Cardiac muscle cell (in vitro differentiated cells and primary cell): Measurements from ENCODE around the gene ABCB8. TPM values are rescaled to one million over a fixed set of nuclear protein-coding genes. Genes with fewer than 3 reads are reported as not detected.

ENCODE experiments used
- DNase-seq, 2 donors: peaks; one replicate each; pipeline versions ENCODE4 v3.0.0 to v3.0.0-alpha.2; 2010 to 2017; ENCODE audit warnings: low read depth in 1 of 2, low spot score in 1 of 2
- H3K27ac ChIP-seq: fragments of 200-600 bp; sonication (generic); 2 replicates; pipeline ENCODE4 v1.5.1; 2016
- H3K27me3 ChIP-seq: fragments of 200-600 bp; sonication (generic); 2 replicates; pipeline ENCODE4 v1.6.0; 2016; ENCODE audit warnings: control low read depth
- H3K36me3 ChIP-seq: fragments of 200-600 bp; sonication (generic); 2 replicates; pipeline ENCODE4 v1.5.1; 2016; ENCODE audit warnings: control low read depth
- H3K4me1 ChIP-seq: fragments of 200-600 bp; sonication (generic); 2 replicates; pipeline ENCODE4 v1.8.1; 2017; ENCODE audit warnings: low read depth, mild to moderate bottlenecking, mixed run types
- H3K4me3 ChIP-seq: fragments of 200-600 bp; sonication (generic); 2 replicates; pipeline ENCODE4 v1.5.1; 2016; ENCODE audit warnings: mild to moderate bottlenecking
- H3K9me3 ChIP-seq: fragments of 200-600 bp; sonication (generic); 2 replicates; pipeline ENCODE4 v1.5.1; 2017; ENCODE audit warnings: low read depth, mild to moderate bottlenecking, control low read depth
- polyA plus RNA-seq: library from polyadenylated mRNA; unstranded; fragments of >200 nt; fragmentation: Nextera tagmentation; extraction: Ambion mirVana; gene quantifications from 2 replicates; pipeline ENCODE4 v1.2.1, GENCODE V29; 2016
- total RNA-seq: library from RNA; depleted of rRNA; stranded (reverse); fragments of >200 nt; gene quantifications from 2 replicates; pipeline ENCODE4 v1.2.3, GENCODE V29; 2016
- TF ChIP-seq, protein P1 (sequence below): IDR thresholded peaks from 2 replicates; pipeline ENCODE4 v1.5.1; 2012; ENCODE audit warnings: low read depth, mild to moderate bottlenecking, low read length

The ABCB8 gene
- total and polyA plus RNA-seq, 2 experiments from 2014 or later = 20.4 to 29.2 TPM

DNA sequence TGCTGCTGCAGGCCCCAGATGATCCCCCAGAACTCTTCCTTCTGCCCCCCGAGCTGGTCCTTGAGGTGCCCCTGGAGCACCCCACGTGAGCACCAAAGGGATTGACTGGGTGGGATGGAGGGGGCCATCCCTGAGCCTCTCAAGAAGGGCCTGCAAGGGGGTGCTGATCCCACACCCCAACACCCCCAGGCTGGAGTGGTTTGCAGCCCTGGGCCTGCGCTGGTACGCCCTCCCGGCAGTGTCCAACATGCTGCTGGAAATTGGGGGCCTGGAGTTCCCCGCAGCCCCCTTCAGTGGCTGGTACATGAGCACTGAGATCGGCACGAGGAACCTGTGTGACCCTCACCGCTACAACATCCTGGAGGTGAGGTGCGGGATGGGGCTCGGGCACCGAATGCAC is 29.2 kb upstream of the ABCB8 start:
- no peaks in the 10 kb centered on the region for H3K27me3 ChIP-seq

DNA sequence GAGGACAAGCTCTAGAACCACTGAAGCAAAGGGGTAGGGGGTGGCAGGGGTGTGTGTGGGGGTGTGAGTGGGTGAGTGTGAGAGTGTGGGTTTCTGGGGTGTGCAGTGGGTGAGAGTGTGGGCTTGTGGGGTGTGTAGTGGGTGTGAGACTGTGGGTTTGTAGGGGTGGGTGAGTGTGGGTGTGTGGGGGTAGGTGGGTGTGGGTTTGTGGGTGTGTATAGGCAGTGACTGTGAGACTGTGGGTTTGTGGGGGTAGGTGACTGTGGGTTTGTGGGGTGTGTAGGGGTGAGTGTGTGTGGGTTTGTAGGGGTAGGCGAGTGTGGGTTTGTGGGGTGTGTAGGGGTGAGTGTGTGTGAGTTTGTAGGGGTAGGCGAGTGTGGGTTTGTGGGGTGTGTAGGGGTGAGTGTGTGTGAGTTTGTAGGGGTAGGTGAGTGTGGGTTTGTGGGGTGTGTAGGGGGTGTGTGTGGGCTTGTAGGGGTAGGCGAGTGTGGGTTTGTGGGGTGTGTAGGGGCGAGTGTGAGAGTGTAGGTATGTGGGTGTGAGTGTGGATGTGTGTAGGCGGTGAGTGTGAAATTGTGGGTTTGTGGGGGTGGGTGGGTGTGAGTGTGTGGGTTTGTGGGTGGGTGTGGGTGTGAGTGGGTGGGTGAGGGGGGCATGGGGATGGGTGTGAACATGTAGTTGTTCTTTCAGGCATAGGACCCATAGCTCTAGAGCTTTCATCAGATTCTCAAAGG is 28.6 kb upstream of the ABCB8 start:
- no peak for DNase-seq
- Histone ChIP-seq H3K4me3 (no peak overlapping the region), H3K27ac (no peak overlapping the region), H3K4me1 (peaks cover 15% of the 10 kb centered on the region), H3K27me3 (no peaks in the 10 kb centered on the region), H3K9me3 (no peaks in the 10 kb centered on the region), H3K36me3 (no peaks in the 10 kb centered on the region)
- TF ChIP-seq, protein P1, sequence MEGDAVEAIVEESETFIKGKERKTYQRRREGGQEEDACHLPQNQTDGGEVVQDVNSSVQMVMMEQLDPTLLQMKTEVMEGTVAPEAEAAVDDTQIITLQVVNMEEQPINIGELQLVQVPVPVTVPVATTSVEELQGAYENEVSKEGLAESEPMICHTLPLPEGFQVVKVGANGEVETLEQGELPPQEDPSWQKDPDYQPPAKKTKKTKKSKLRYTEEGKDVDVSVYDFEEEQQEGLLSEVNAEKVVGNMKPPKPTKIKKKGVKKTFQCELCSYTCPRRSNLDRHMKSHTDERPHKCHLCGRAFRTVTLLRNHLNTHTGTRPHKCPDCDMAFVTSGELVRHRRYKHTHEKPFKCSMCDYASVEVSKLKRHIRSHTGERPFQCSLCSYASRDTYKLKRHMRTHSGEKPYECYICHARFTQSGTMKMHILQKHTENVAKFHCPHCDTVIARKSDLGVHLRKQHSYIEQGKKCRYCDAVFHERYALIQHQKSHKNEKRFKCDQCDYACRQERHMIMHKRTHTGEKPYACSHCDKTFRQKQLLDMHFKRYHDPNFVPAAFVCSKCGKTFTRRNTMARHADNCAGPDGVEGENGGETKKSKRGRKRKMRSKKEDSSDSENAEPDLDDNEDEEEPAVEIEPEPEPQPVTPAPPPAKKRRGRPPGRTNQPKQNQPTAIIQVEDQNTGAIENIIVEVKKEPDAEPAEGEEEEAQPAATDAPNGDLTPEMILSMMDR = no peak

More for the DNA sequence above, 29.2 kb upstream of the ABCB8 start:
- no peak for DNase-seq
- no peaks in the 10 kb centered on the region for H3K9me3 ChIP-seq
- H3K27ac ChIP-seq = no peak overlapping the region
- TF ChIP-seq, protein P1 = no peak
- no peaks in the 10 kb centered on the region for H3K36me3 ChIP-seq
- peaks cover 20% of the 10 kb centered on the region for H3K4me1 ChIP-seq
- no peak overlapping the region for H3K4me3 ChIP-seq

DNA sequence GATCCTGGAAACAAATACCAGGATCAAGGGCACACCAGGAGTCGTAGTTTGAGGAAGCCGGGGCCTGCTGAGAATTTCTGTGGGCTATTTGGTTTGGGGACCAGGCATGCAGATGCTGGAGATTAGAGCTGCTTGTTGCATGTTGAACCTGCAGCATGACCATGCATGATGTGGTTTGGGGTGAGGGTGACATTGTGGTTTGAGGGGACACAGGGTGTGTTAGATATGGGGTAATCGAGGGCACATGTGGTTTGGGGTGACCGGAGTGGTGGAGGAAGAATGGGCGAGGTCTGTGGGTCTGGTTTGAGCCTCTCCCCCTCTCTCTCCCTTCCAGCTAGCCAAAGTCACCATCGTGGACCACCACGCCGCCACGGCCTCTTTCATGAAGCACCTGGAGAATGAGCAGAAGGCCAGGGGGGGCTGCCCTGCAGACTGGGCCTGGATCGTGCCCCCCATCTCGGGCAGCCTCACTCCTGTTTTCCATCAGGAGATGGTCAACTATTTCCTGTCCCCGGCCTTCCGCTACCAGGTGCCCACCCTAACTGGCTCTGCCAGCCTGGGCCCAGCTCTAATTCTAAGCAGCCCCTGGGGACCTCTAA is 27.3 kb upstream of the ABCB8 start:
- no peaks in the 10 kb centered on the region for H3K9me3 ChIP-seq
- no peak overlapping the region for H3K4me3 ChIP-seq
- no peak overlapping the region for H3K27ac ChIP-seq
- DNase-seq = no peak
- TF ChIP-seq, protein P1 = no peak
- H3K27me3 ChIP-seq = no peaks in the 10 kb centered on the region
- H3K36me3 ChIP-seq = no peaks in the 10 kb centered on the region
- H3K4me1 ChIP-seq = peaks cover 9% of the 10 kb centered on the region

DNA sequence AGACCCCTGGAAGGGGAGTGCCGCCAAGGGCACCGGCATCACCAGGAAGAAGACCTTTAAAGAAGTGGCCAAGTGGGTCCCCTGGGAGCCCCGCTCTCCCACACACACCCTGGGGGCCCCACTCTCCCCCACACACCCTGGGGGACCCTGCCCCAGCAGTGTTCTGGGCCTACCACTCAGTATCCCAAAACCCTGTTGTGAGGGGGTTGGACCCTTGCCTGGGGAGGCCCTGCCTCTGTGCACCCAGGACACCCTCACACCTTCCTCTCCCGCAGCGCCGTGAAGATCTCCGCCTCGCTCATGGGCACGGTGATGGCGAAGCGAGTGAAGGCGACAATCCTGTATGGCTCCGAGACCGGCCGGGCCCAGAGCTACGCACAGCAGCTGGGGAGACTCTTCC is 26.7 kb upstream of the ABCB8 start:
- no peak overlapping the region for H3K27ac ChIP-seq
- no peak for DNase-seq
- peaks cover 6% of the 10 kb centered on the region for H3K4me1 ChIP-seq
- no peaks in the 10 kb centered on the region for H3K27me3 ChIP-seq
- H3K36me3 ChIP-seq = no peaks in the 10 kb centered on the region
- no peaks in the 10 kb centered on the region for H3K9me3 ChIP-seq
- TF ChIP-seq, protein P1 = no peak
- no peak overlapping the region for H3K4me3 ChIP-seq

DNA sequence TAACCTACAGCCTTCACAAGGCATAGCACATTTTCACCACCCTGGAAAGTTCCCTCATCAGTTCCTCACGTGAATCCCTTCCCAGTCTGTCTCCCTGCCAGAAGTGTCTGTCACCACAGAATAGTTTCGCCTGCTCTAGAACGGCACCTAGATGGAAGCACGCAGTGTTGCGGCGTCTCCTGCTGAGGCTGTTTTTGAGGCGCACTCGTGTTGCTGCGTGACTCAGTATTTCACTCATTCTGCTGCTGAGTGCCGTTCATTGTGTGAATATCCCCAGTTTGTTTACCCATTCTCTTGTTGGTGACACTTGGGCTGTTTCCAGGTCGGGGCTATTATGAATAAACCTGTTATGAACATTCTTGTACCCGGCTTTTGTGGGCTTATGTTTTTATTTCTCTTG is 24.7 kb upstream of the ABCB8 start:
- no peaks in the 10 kb centered on the region for H3K27me3 ChIP-seq
- no peak for DNase-seq
- peaks cover 3% of the 10 kb centered on the region for H3K4me1 ChIP-seq
- H3K27ac ChIP-seq = no peak overlapping the region
- TF ChIP-seq, protein P1 = no peak
- H3K9me3 ChIP-seq = no peaks in the 10 kb centered on the region
- H3K4me3 ChIP-seq = no peak overlapping the region
- no peaks in the 10 kb centered on the region for H3K36me3 ChIP-seq
